ENCODE measurements around the gene NT5DC2. TPM values are rescaled to one million over a fixed set of nuclear protein-coding genes. Genes with fewer than 3 reads are reported as not detected.

Gene NT5DC2
- total and polyA plus RNA-seq, 2 of the 8 experiments (the other 6 are each of a cell fraction or from before 2014, with no cell fraction given), result 331 to 477 TPM

GRCh38 chr3:52520716-52521487 lies 12.8 kb downstream of the NT5DC2 start:
- Histone ChIP-seq H2BK120ac (replicated peaks; ENCODE audit: low read depth, low read length) (no peak overlapping the region), H4K91ac (replicated peaks; ENCODE audit: insufficient read length, low read length) (no peak overlapping the region), H3K23ac (ENCODE audit: insufficient read length) (no peak overlapping the region), H3K4me1 (replicated peaks in 1 of 4; ENCODE audit: control insufficient read depth in 3 of 4, insufficient read depth in 4 of 4, low read length in 3 of 4) (peaks cover 0 to 6% (median 4%) of the 10 kb centered on the region in 4 experiments; a peak in 5 of 7 replicates), H4K5ac (ENCODE audit: insufficient read length, low read depth, low read length) (no peak overlapping the region), H3K14ac (ENCODE audit: insufficient read length) (no peak overlapping the region), H3K27ac (ENCODE audit: low read depth, low read length) (no peak overlapping the region), H3K27me3 (replicated peaks in 1 of 4; ENCODE audit: control insufficient read depth in 3 of 4, extremely low read depth in 1 of 4, insufficient read depth in 3 of 4, low read length in 3 of 4) (peaks cover 0 to 11% (median 4%) of the 10 kb centered on the region in 4 experiments; a peak in 5 of 7 replicates), H2AFZ (ENCODE audit: low read length) (no peak overlapping the region), H3K9ac (replicated peaks in 1 of 4; ENCODE audit: extremely low read depth in 1 of 4, low read depth in 3 of 4, low read length in 3 of 4) (no peak overlapping the region), H3K56ac (replicated peaks; ENCODE audit: insufficient read length, low read depth, low read length) (no peak overlapping the region), H3K36me3 (ENCODE audit: control insufficient read depth in 2 of 4, insufficient read depth in 4 of 4, low read length in 3 of 4) (peaks cover 3 to 28% (median 12%) of the 10 kb centered on the region in 4 experiments; a peak in 5 of 8 replicates), H2BK20ac (ENCODE audit: low read length) (no peak overlapping the region), H3K23me2 (ENCODE audit: low read depth, low read length) (no peaks in the 10 kb centered on the region; the same call in 1 of the 2 replicates), H2AK5ac (ENCODE audit: low read depth, low read length) (no peak overlapping the region), H3K9me3 (ENCODE audit: insufficient read depth in 2 of 2, low read depth in 1 of 2, low read length in 1 of 2) (no peaks in the 10 kb centered on the region), H4K8ac (ENCODE audit: extremely low read depth, insufficient read depth, low read length) (peak overlapping the region; percentile 65), H2BK5ac (ENCODE audit: low read depth, low read length) (no peak overlapping the region), H2BK12ac (ENCODE audit: low read depth, low read length) (no peak overlapping the region), H3K79me1 (ENCODE audit: low read depth, low read length) (no peaks in the 10 kb centered on the region), H2BK15ac (ENCODE audit: low read length) (no peak overlapping the region), H4K20me1 (replicated peaks in 1 of 2; ENCODE audit: control insufficient read depth in 1 of 2, insufficient read depth in 2 of 2, low read length in 2 of 2) (peaks cover 0 to 18% of the 10 kb centered on the region in 2 experiments), H3K4me3 (ENCODE audit: extremely low read depth in 1 of 4, insufficient read depth in 2 of 4, low read depth in 3 of 4, low read length in 4 of 4) (no peak overlapping the region), H3K79me2 (ENCODE audit: control insufficient read depth in 1 of 2, insufficient read depth in 2 of 2, low read length in 2 of 2) (no peaks in the 10 kb centered on the region), H3K4me2 (ENCODE audit: insufficient read depth in 1 of 2, low read depth in 2 of 2, low read length in 2 of 2) (no peak overlapping the region), H3K18ac (ENCODE audit: extremely low read depth, low read length) (no peak overlapping the region), H3K4ac (replicated peaks; ENCODE audit: insufficient read length, low read depth, low read length) (no peak overlapping the region)
- no peak for DNase-seq (ENCODE audit: low read depth in 1 of 2, low spot score in 2 of 2)
- CTCF ChIA-PET (ENCODE audit: partially characterized antibody), result interaction anchor here (0.8 to 4.4 kb wide), 5 partner anchors 15 to 136 kb away, joined by 3 to 14 read pairs (median 4); no protein-coding TSS in a partner anchor
- no peak for FAIRE-seq
- POLR2A ChIA-PET (ENCODE audit: partially characterized antibody), result interaction anchor here (1.0 to 4.4 kb wide), 6 partner anchors 9 to 166 kb away, joined by 3 to 25 read pairs (median 5); partner anchors contain the start of gene UQCC5
- TF ChIP-seq BCL11A (IDR thresholded peaks at IDR 0.05; ENCODE audit: low read depth in 2 of 2, low read length in 2 of 2) (no peak), NANOG (IDR thresholded peaks at IDR 0.05; ENCODE audit: insufficient read depth, low read depth, low read length, poor library complexity, severe bottlenecking) (no peak), POLR2AphosphoS5 (IDR thresholded peaks at IDR 0.05; ENCODE audit: low read depth, low read length) (no peak)
- WGBS, 2 experiments (ENCODE audit: extremely low coverage in 1 of 2, insufficient coverage in 1 of 2, insufficient read length in 1 of 2, insufficient replicate concordance in 2 of 2, low coverage in 1 of 2, low lambda C conversion rate in 2 of 2, missing lambda C conversion rate in 1 of 2), result 87% methylated on average over 19 of the region's 20 CpGs; no CpG with 5 or more reads in 1 of the 2 experiments
